HG03103 (cell line): ENCODE measurements around the gene ADGRF4.
A peak's percentile ranks its signal among the peaks of the same experiment; 100 is the strongest.

ENCODE experiments used
- ATAC-seq: cut with Tn5 transposase; IDR thresholded peaks from one replicate; pipeline ENCODE4 v1.9.1; 2021; ENCODE audit warnings: low read depth; ENCODE audit not compliant: unreplicated experiment

The ADGRF4 gene

GRCh38 chr6:47680051-47680450 lies 18.3 kb upstream of the ADGRF4 start:
- ATAC-seq = no peak

- no peak for ATAC-seq
Measured at GRCh38 chr6:47680724-47681123, 17.7 kb upstream of the ADGRF4 start.

- no peak for ATAC-seq
Measured at GRCh38 chr6:47681201-47681990, 17.0 kb upstream of the ADGRF4 start.

GRCh38 chr6:47686411-47686810 lies 12.0 kb upstream of the ADGRF4 start:
- ATAC-seq = no peak

GRCh38 chr6:47687432-47687831 lies 10.9 kb upstream of the ADGRF4 start:
- no peak for ATAC-seq

- ATAC-seq = no peak
Measured at GRCh38 chr6:47690214-47690613, 8.2 kb upstream of the ADGRF4 start.

- no peak for ATAC-seq
Measured at GRCh38 chr6:47690791-47691190, 7.6 kb upstream of the ADGRF4 start.

GRCh38 chr6:47697925-47698324 lies 455 bp upstream of the ADGRF4 start:
- no peak for ATAC-seq

- ATAC-seq = no peak
Measured at GRCh38 chr6:47700053-47700452, 1.7 kb downstream of the ADGRF4 start.

- ATAC-seq = no peak
Measured at GRCh38 chr6:47700596-47700995, 2.2 kb downstream of the ADGRF4 start.

- peak; percentile 93 for ATAC-seq
Measured at GRCh38 chr6:47701363-47701762, 3.0 kb downstream of the ADGRF4 start.

GRCh38 chr6:47709160-47709559 lies 10.8 kb downstream of the ADGRF4 start:
- no peak for ATAC-seq

GRCh38 chr6:47710295-47710694 lies 11.9 kb downstream of the ADGRF4 start:
- ATAC-seq = no peak

GRCh38 chr6:47713200-47713599 lies 14.8 kb downstream of the ADGRF4 start:
- ATAC-seq = no peak

- ATAC-seq = no peak
Measured at GRCh38 chr6:47714802-47715201, 16.4 kb downstream of the ADGRF4 start.

GRCh38 chr6:47715782-47716181 lies 17.4 kb downstream of the ADGRF4 start:
- no peak for ATAC-seq

- no peak for ATAC-seq
Measured at GRCh38 chr6:47716207-47716606, 17.8 kb downstream of the ADGRF4 start.

- no peak for ATAC-seq
Measured at GRCh38 chr6:47718571-47718970, 20.2 kb downstream of the ADGRF4 start.

GRCh38 chr6:47721189-47721588 lies 22.8 kb downstream of the ADGRF4 start:
- ATAC-seq = no peak

GRCh38 chr6:47722194-47722593 lies 23.8 kb downstream of the ADGRF4 start:
- peak; percentile 58 for ATAC-seq

- ATAC-seq = no peak
Measured at GRCh38 chr6:47724300-47724699, 25.9 kb downstream of the ADGRF4 start.

- no peak for ATAC-seq
Measured at GRCh38 chr6:47727391-47727790, 29.0 kb downstream of the ADGRF4 start.

GRCh38 chr6:47729019-47729418 lies 30.6 kb downstream of the ADGRF4 start:
- ATAC-seq = no peak
